ENCODE results near the gene TARS2.

The TARS2 gene

DNA sequence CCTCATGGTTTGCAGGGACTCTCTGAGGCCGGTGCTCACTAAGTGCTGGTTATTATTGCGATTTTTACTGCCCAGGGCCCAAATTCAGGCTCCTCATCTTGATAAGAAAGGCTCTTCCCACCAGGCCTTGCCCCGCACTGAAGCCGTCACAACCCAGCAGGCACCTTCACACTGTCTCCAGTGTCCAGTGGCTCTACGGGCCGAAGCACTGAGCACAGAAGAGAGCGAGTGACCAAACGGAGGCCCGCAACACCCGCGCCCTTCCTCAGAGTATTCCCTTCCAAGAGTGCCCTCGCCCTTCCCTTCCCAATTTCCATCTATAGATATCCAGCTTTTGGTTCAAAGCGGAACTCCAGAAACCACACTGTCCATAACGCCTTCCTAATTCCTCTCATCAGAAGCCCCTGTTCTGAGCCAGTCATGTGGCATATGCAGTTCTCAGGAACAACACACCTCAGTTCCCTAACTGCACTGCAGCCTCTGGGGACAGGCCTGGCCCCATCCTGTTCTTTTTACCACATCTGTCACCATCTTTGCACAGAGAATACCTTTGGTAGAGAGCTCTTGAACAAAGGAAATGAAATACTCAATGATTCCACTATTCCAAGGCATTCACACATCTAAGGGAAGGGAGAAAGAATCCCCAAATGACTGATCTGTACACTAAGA is 43.4 kb downstream of the TARS2 start:
- peak overlapping the region; percentile 32 for H3K27ac ChIP-seq
- TF ChIP-seq, protein P1, sequence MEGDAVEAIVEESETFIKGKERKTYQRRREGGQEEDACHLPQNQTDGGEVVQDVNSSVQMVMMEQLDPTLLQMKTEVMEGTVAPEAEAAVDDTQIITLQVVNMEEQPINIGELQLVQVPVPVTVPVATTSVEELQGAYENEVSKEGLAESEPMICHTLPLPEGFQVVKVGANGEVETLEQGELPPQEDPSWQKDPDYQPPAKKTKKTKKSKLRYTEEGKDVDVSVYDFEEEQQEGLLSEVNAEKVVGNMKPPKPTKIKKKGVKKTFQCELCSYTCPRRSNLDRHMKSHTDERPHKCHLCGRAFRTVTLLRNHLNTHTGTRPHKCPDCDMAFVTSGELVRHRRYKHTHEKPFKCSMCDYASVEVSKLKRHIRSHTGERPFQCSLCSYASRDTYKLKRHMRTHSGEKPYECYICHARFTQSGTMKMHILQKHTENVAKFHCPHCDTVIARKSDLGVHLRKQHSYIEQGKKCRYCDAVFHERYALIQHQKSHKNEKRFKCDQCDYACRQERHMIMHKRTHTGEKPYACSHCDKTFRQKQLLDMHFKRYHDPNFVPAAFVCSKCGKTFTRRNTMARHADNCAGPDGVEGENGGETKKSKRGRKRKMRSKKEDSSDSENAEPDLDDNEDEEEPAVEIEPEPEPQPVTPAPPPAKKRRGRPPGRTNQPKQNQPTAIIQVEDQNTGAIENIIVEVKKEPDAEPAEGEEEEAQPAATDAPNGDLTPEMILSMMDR (conservative IDR thresholded peaks at IDR 0.05; ENCODE audit: low read depth), result no peak
- DNase-seq (ENCODE audit: low spot score), result no peak
- CTCF ChIA-PET, result interaction anchor here (0.6 to 1.2 kb wide), 2 partner anchors 30 to 37 kb away, joined by 3 read pairs; no protein-coding TSS in a partner anchor
- POLR2A ChIA-PET (ENCODE audit: low non-redundant PET), result no interaction called here

DNA sequence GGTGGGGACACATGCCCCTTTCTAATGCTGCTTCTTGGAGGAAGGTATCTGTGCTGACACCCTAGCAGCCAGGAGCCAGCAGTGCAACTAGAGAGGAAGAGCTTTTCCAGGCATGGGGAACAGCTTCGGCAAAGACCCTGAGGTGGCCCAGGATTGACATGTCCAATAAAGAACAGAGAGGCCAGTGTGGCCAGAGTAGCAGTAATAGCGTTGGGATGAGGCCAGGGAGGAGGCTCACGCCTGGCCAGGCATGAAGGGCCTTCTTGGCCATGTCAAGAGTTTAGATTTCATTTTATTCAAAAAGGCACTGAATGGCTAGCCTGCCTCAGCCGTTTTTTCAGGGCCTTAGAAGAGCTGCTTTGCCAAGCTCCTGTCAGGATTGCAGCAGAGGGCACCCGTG is 45.6 kb downstream of the TARS2 start:
- peak overlapping the region; percentile 93 for H3K27ac ChIP-seq
- DNase-seq (ENCODE audit: low spot score), result no peak
- POLR2A ChIA-PET (ENCODE audit: low non-redundant PET), result no interaction called here
- TF ChIP-seq, protein P1 (conservative IDR thresholded peaks at IDR 0.05; ENCODE audit: low read depth), result peak; percentile 39; the same call in 1 of the 2 replicates
- CTCF ChIA-PET, result interaction anchor here (0.5 to 2.4 kb wide), 11 partner anchors 10 to 674 kb away, joined by 3 to 15 read pairs (median 4); partner anchors contain the start of gene FALEC

- ChIA-PET POLR2A (ENCODE audit: low non-redundant PET) (no interaction called here), CTCF (interaction anchor here (0.9 to 2.4 kb wide), 3 partner anchors 9 to 35 kb away, joined by 5 to 15 read pairs (median 8); no protein-coding TSS in a partner anchor)
- DNase-seq (ENCODE audit: low spot score), result no peak
- H3K27ac ChIP-seq, result peak overlapping the region; percentile 93
- TF ChIP-seq, protein P1 (conservative IDR thresholded peaks at IDR 0.05; ENCODE audit: low read depth), result no peak
Observed at GRCh38 chr1:150534002-150534401, 46.8 kb downstream of the TARS2 start.

GRCh38 chr1:150535511-150536287 is 48.5 kb downstream of the TARS2 start:
- ChIA-PET POLR2A (ENCODE audit: low non-redundant PET) (no interaction called here), CTCF (interaction anchor here (1.1 kb wide), 1 partner anchor 25 kb away, joined by 3 read pairs; no protein-coding TSS in a partner anchor)
- TF ChIP-seq, protein P1 (conservative IDR thresholded peaks at IDR 0.05; ENCODE audit: low read depth), result no peak
- peak overlapping the region; percentile 93 for H3K27ac ChIP-seq
- no peak for DNase-seq (ENCODE audit: low spot score)

DNA sequence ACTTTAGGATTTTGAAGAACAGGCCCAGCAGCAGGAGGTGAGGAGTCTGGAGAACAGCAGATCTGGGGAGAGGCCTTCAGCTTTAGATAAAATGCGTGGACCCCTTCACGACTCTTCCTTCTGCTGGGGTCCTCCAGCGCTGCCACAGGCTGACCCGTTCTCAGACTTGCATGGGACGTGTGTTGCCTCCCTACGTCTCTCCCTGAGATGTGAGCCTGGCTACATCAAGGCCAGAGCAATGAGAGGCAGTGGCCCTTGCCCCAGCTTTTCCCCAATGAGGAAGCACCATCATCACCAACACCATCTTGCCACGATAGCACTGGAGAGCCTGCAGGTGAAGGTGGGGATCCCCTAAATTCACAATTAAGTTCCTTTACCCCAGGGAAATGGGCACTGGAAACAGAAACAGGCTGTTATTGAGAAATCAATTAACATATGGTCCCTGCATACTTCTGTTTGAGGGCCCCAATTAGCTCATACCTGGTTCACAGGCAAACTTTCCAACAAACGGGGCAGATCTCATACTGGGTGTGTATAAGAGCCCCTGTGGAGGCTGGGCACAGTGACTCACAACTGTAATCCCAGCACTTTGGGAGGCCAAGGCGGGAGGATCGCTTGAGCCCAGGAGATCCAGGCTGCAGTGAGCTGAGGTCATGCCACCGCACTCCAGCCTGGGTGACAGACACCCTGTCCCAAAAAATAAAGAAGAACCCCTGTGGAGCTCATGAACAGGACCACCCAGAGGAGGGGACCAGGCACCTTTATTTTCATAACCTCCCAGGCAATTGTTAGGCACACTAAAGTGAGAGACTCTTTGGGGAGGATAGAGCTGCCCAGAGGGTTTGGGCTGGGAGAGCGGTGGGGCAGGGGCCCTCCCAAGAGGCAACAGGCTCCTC is 49.9 kb downstream of the TARS2 start:
- TF ChIP-seq, protein P1 (conservative IDR thresholded peaks at IDR 0.05; ENCODE audit: low read depth), result no peak
- H3K27ac ChIP-seq, result peak overlapping the region; percentile 93
- POLR2A ChIA-PET (ENCODE audit: low non-redundant PET), result interaction anchor here (0.6 kb wide), 1 partner anchor 459 kb away, joined by 6 read pairs; no protein-coding TSS in a partner anchor
- no peak for DNase-seq (ENCODE audit: low spot score)
- CTCF ChIA-PET, result interaction anchor here (0.6 to 1.1 kb wide), 4 partner anchors 13 to 66 kb away, joined by 3 to 4 read pairs (median 3); no protein-coding TSS in a partner anchor

All from RWPE1 (cell line).